Measurements from ENCODE around the gene FRMD6.
"Not testable (repeated sequence)": the region's sequence is repeated elsewhere in the genome, so short reads cannot be mapped to it uniquely, and the experiment has no call there.

DNA sequence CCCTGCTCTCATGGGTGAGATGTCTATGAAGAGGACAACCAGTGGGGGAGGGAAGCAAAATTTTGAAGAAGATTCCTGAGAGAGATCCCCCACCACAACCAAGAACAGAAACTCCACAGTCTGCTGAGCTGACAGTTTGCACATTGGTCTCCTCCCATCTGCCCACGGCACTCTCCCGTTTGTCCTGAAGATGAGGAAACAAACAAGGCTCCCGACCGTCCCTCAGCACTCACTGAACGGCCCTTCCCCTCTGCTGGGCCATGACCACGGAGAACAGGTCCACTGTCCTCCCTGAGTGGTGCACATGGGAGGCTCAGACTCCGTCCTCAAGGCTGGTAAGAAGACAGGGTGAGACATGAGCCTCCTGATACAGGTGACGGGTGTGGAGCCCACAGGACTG, 114.9 kb downstream of the FRMD6 start:
- TF ChIP-seq POLR2A (IDR thresholded peaks at IDR 0.05), result not testable (repeated sequence)
- TF ChIP-seq, protein P1, sequence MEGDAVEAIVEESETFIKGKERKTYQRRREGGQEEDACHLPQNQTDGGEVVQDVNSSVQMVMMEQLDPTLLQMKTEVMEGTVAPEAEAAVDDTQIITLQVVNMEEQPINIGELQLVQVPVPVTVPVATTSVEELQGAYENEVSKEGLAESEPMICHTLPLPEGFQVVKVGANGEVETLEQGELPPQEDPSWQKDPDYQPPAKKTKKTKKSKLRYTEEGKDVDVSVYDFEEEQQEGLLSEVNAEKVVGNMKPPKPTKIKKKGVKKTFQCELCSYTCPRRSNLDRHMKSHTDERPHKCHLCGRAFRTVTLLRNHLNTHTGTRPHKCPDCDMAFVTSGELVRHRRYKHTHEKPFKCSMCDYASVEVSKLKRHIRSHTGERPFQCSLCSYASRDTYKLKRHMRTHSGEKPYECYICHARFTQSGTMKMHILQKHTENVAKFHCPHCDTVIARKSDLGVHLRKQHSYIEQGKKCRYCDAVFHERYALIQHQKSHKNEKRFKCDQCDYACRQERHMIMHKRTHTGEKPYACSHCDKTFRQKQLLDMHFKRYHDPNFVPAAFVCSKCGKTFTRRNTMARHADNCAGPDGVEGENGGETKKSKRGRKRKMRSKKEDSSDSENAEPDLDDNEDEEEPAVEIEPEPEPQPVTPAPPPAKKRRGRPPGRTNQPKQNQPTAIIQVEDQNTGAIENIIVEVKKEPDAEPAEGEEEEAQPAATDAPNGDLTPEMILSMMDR (IDR thresholded peaks at IDR 0.05), result not testable (repeated sequence)

Measured in Peyer's patch (tissue), 4 donors.